Breast epithelium (tissue), 3 donors: ENCODE results near the gene EID2B.

Experiments used
- CTCF ChIP-seq, 3 donors: fragments of 450-650 bp; IDR thresholded peaks; one replicate each; pipeline ENCODE4 v1.5.1; 2016 to 2017; ENCODE audit warnings: antibody characterized with exemption in 3 of 3, mild to moderate bottlenecking in 3 of 3, moderate library complexity in 3 of 3
- POLR2A ChIP-seq: fragments of 450-650 bp; IDR thresholded peaks from one replicate; pipeline ENCODE4 v1.6.1; 2016; ENCODE audit warnings: antibody characterized with exemption, mild to moderate bottlenecking, moderate library complexity

- TF ChIP-seq CTCF (IDR thresholded peaks at IDR 0.05) (no peak), POLR2A (no peak)
Measured at GRCh38 chr19:39499932-39500331, 32.7 kb downstream of the EID2B start.
